Measurements from ENCODE around the gene GNB1L.

The GNB1L gene

GRCh38 chr22:19753996-19754700 is 100.5 kb downstream of the GNB1L start:
- Histone ChIP-seq H3K27me3 (ENCODE audit: control insufficient read depth in 1 of 2, insufficient read depth in 2 of 2, low read length in 2 of 2) (peaks cover 51 to 56% of the 10 kb centered on the region in 2 donors), H3K4me1 (ENCODE audit: control insufficient read depth in 1 of 2, insufficient read depth in 2 of 2, low read length in 2 of 2) (peaks cover 3 to 15% of the 10 kb centered on the region in 2 donors), H3K9ac (ENCODE audit: low read depth in 1 of 2, low read length in 2 of 2) (no peak overlapping the region), H3K27ac (ENCODE audit: low read depth, low read length) (no peak overlapping the region), H3K36me3 (ENCODE audit: control insufficient read depth in 1 of 2, insufficient read depth in 2 of 2, low read length in 2 of 2) (no peaks in the 10 kb centered on the region), H3K4me3 (ENCODE audit: low read depth in 1 of 2, low read length in 2 of 2) (no peak overlapping the region), H3K9me3 (ENCODE audit: control insufficient read depth in 1 of 2, low read length in 2 of 2) (no peaks in the 10 kb centered on the region)

- H3K9me3 ChIP-seq (ENCODE audit: control insufficient read depth in 1 of 2, low read length in 2 of 2), result no peaks in the 10 kb centered on the region
- H3K36me3 ChIP-seq (ENCODE audit: control insufficient read depth in 1 of 2, insufficient read depth in 2 of 2, low read length in 2 of 2), result no peaks in the 10 kb centered on the region
- H3K9ac ChIP-seq (ENCODE audit: low read depth in 1 of 2, low read length in 2 of 2), result no peak overlapping the region
- H3K4me1 ChIP-seq (ENCODE audit: control insufficient read depth in 1 of 2, insufficient read depth in 2 of 2, low read length in 2 of 2), result peaks cover 3 to 15% of the 10 kb centered on the region in 2 donors
- peaks cover 44 to 47% of the 10 kb centered on the region in 2 donors for H3K27me3 ChIP-seq (ENCODE audit: control insufficient read depth in 1 of 2, insufficient read depth in 2 of 2, low read length in 2 of 2)
- H3K27ac ChIP-seq (ENCODE audit: low read depth, low read length), result no peak overlapping the region
- no peak overlapping the region for H3K4me3 ChIP-seq (ENCODE audit: low read depth in 1 of 2, low read length in 2 of 2)
Observed at GRCh38 chr22:19753090-19753842, 101.4 kb downstream of the GNB1L start.

- Histone ChIP-seq H3K36me3 (ENCODE audit: control insufficient read depth in 1 of 2, insufficient read depth in 2 of 2, low read length in 2 of 2) (no peaks in the 10 kb centered on the region), H3K9ac (ENCODE audit: low read depth in 1 of 2, low read length in 2 of 2) (no peak overlapping the region), H3K4me1 (ENCODE audit: control insufficient read depth in 1 of 2, insufficient read depth in 2 of 2, low read length in 2 of 2) (peaks cover 3 to 8% of the 10 kb centered on the region in 2 donors), H3K9me3 (ENCODE audit: control insufficient read depth in 1 of 2, low read length in 2 of 2) (no peaks in the 10 kb centered on the region), H3K27me3 (ENCODE audit: control insufficient read depth in 1 of 2, insufficient read depth in 2 of 2, low read length in 2 of 2) (peaks cover 37 to 40% of the 10 kb centered on the region in 2 donors), H3K4me3 (ENCODE audit: low read depth in 1 of 2, low read length in 2 of 2) (no peak overlapping the region), H3K27ac (ENCODE audit: low read depth, low read length) (no peak overlapping the region)
Observed at GRCh38 chr22:19751497-19752245, 103.0 kb downstream of the GNB1L start.

GRCh38 chr22:19750507-19751490 is 103.9 kb downstream of the GNB1L start:
- Histone ChIP-seq H3K4me1 (ENCODE audit: control insufficient read depth in 1 of 2, insufficient read depth in 2 of 2, low read length in 2 of 2) (peaks cover 0 to under 1% of the 10 kb centered on the region in 2 donors), H3K4me3 (ENCODE audit: low read depth in 1 of 2, low read length in 2 of 2) (no peak overlapping the region), H3K9me3 (ENCODE audit: control insufficient read depth in 1 of 2, low read length in 2 of 2) (no peaks in the 10 kb centered on the region), H3K27ac (ENCODE audit: low read depth, low read length) (no peak overlapping the region), H3K9ac (ENCODE audit: low read depth in 1 of 2, low read length in 2 of 2) (no peak overlapping the region), H3K27me3 (ENCODE audit: control insufficient read depth in 1 of 2, insufficient read depth in 2 of 2, low read length in 2 of 2) (peaks cover 29 to 33% of the 10 kb centered on the region in 2 donors), H3K36me3 (ENCODE audit: control insufficient read depth in 1 of 2, insufficient read depth in 2 of 2, low read length in 2 of 2) (no peaks in the 10 kb centered on the region)

GRCh38 chr22:19749876-19750275 is 104.8 kb downstream of the GNB1L start:
- no peak overlapping the region for H3K9ac ChIP-seq (ENCODE audit: low read depth in 1 of 2, low read length in 2 of 2)
- H3K4me3 ChIP-seq (ENCODE audit: low read depth in 1 of 2, low read length in 2 of 2), result no peak overlapping the region
- peaks cover 21 to 25% of the 10 kb centered on the region in 2 donors for H3K27me3 ChIP-seq (ENCODE audit: control insufficient read depth in 1 of 2, insufficient read depth in 2 of 2, low read length in 2 of 2)
- no peak overlapping the region for H3K27ac ChIP-seq (ENCODE audit: low read depth, low read length)
- no peaks in the 10 kb centered on the region for H3K4me1 ChIP-seq (ENCODE audit: control insufficient read depth in 1 of 2, insufficient read depth in 2 of 2, low read length in 2 of 2)
- H3K36me3 ChIP-seq (ENCODE audit: control insufficient read depth in 1 of 2, insufficient read depth in 2 of 2, low read length in 2 of 2), result no peaks in the 10 kb centered on the region
- H3K9me3 ChIP-seq (ENCODE audit: control insufficient read depth in 1 of 2, low read length in 2 of 2), result no peaks in the 10 kb centered on the region

- no peak overlapping the region for H3K9ac ChIP-seq (ENCODE audit: low read depth in 1 of 2, low read length in 2 of 2)
- H3K27me3 ChIP-seq (ENCODE audit: control insufficient read depth in 1 of 2, insufficient read depth in 2 of 2, low read length in 2 of 2), result peaks cover 13 to 17% of the 10 kb centered on the region in 2 donors
- H3K36me3 ChIP-seq (ENCODE audit: control insufficient read depth in 1 of 2, insufficient read depth in 2 of 2, low read length in 2 of 2), result no peaks in the 10 kb centered on the region
- H3K4me3 ChIP-seq (ENCODE audit: low read depth in 1 of 2, low read length in 2 of 2), result no peak overlapping the region
- no peaks in the 10 kb centered on the region for H3K9me3 ChIP-seq (ENCODE audit: control insufficient read depth in 1 of 2, low read length in 2 of 2)
- no peak overlapping the region for H3K27ac ChIP-seq (ENCODE audit: low read depth, low read length)
- no peaks in the 10 kb centered on the region for H3K4me1 ChIP-seq (ENCODE audit: control insufficient read depth in 1 of 2, insufficient read depth in 2 of 2, low read length in 2 of 2)
Observed at GRCh38 chr22:19748991-19749664, 105.5 kb downstream of the GNB1L start.

- no peaks in the 10 kb centered on the region for H3K4me1 ChIP-seq (ENCODE audit: control insufficient read depth in 1 of 2, insufficient read depth in 2 of 2, low read length in 2 of 2)
- H3K36me3 ChIP-seq (ENCODE audit: control insufficient read depth in 1 of 2, insufficient read depth in 2 of 2, low read length in 2 of 2), result no peaks in the 10 kb centered on the region
- no peaks in the 10 kb centered on the region for H3K9me3 ChIP-seq (ENCODE audit: control insufficient read depth in 1 of 2, low read length in 2 of 2)
- H3K27ac ChIP-seq (ENCODE audit: low read depth, low read length), result no peak overlapping the region
- peaks cover 3 to 9% of the 10 kb centered on the region in 2 donors for H3K27me3 ChIP-seq (ENCODE audit: control insufficient read depth in 1 of 2, insufficient read depth in 2 of 2, low read length in 2 of 2)
- H3K4me3 ChIP-seq (ENCODE audit: low read depth in 1 of 2, low read length in 2 of 2), result no peak overlapping the region
- H3K9ac ChIP-seq (ENCODE audit: low read depth in 1 of 2, low read length in 2 of 2), result no peak overlapping the region
Observed at GRCh38 chr22:19748139-19748538, 106.5 kb downstream of the GNB1L start.

- no peaks in the 10 kb centered on the region for H3K36me3 ChIP-seq (ENCODE audit: control insufficient read depth in 1 of 2, insufficient read depth in 2 of 2, low read length in 2 of 2)
- no peak overlapping the region for H3K4me3 ChIP-seq (ENCODE audit: low read depth in 1 of 2, low read length in 2 of 2)
- no peaks in the 10 kb centered on the region for H3K9me3 ChIP-seq (ENCODE audit: control insufficient read depth in 1 of 2, low read length in 2 of 2)
- H3K9ac ChIP-seq (ENCODE audit: low read depth in 1 of 2, low read length in 2 of 2), result no peak overlapping the region
- H3K4me1 ChIP-seq (ENCODE audit: control insufficient read depth in 1 of 2, insufficient read depth in 2 of 2, low read length in 2 of 2), result no peaks in the 10 kb centered on the region
- H3K27ac ChIP-seq (ENCODE audit: low read depth, low read length), result no peak overlapping the region
- peaks cover 0 to 5% of the 10 kb centered on the region in 2 donors for H3K27me3 ChIP-seq (ENCODE audit: control insufficient read depth in 1 of 2, insufficient read depth in 2 of 2, low read length in 2 of 2)
Observed at GRCh38 chr22:19747551-19747950, 107.1 kb downstream of the GNB1L start.

- Histone ChIP-seq H3K4me1 (ENCODE audit: control insufficient read depth in 1 of 2, insufficient read depth in 2 of 2, low read length in 2 of 2) (no peaks in the 10 kb centered on the region), H3K27ac (ENCODE audit: low read depth, low read length) (no peak overlapping the region), H3K27me3 (ENCODE audit: control insufficient read depth in 1 of 2, insufficient read depth in 2 of 2, low read length in 2 of 2) (peaks cover 0 to 5% of the 10 kb centered on the region in 2 donors), H3K9me3 (ENCODE audit: control insufficient read depth in 1 of 2, low read length in 2 of 2) (no peaks in the 10 kb centered on the region), H3K4me3 (ENCODE audit: low read depth in 1 of 2, low read length in 2 of 2) (no peak overlapping the region), H3K36me3 (ENCODE audit: control insufficient read depth in 1 of 2, insufficient read depth in 2 of 2, low read length in 2 of 2) (no peaks in the 10 kb centered on the region), H3K9ac (ENCODE audit: low read depth in 1 of 2, low read length in 2 of 2) (no peak overlapping the region)
Observed at GRCh38 chr22:19746726-19747125, 107.9 kb downstream of the GNB1L start.
